Measurements from ENCODE around the gene PPP6R3.
"Not testable (repeated sequence)": the region's sequence is repeated elsewhere in the genome, so short reads cannot be mapped to it uniquely, and the experiment has no call there.

DNA sequence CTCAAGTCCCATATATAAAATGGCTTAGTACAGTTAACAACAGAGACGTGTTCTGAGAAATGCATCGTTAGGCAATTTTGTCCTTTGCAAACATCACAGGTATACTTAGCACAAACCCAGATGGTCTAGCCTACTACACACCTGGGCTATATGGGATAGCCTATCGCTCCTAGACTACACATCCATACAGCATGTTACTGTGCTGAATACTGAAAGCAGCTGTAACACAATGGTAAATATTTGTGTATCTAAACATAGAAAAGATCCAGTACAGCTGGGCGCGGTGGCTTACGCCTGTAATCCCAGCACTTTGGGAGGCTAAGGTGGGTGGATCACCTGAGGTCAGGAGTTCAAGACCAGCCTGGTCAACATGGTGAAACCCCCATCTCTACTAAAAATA, 2.2 kb upstream of the PPP6R3 start:
- TF ChIP-seq, protein P1, sequence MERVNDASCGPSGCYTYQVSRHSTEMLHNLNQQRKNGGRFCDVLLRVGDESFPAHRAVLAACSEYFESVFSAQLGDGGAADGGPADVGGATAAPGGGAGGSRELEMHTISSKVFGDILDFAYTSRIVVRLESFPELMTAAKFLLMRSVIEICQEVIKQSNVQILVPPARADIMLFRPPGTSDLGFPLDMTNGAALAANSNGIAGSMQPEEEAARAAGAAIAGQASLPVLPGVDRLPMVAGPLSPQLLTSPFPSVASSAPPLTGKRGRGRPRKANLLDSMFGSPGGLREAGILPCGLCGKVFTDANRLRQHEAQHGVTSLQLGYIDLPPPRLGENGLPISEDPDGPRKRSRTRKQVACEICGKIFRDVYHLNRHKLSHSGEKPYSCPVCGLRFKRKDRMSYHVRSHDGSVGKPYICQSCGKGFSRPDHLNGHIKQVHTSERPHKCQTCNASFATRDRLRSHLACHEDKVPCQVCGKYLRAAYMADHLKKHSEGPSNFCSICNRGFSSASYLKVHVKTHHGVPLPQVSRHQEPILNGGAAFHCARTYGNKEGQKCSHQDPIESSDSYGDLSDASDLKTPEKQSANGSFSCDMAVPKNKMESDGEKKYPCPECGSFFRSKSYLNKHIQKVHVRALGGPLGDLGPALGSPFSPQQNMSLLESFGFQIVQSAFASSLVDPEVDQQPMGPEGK (CRISPR knock-in tag; IDR thresholded peaks at IDR 0.05; ENCODE audit: borderline replicate concordance) = not testable (repeated sequence)
- TF ChIP-seq TOX (CRISPR knock-in tag; IDR thresholded peaks at IDR 0.05; ENCODE audit: borderline replicate concordance); SNAI2 (CRISPR knock-in tag; IDR thresholded peaks at IDR 0.05); ZC3H10 (CRISPR knock-in tag; IDR thresholded peaks at IDR 0.05); ZNF565 (CRISPR knock-in tag; conservative IDR thresholded peaks at IDR 0.05; ENCODE audit: low read depth); ZFP3 (CRISPR knock-in tag; IDR thresholded peaks at IDR 0.05); OSR1 (CRISPR knock-in tag; IDR thresholded peaks at IDR 0.05); TCF4 (CRISPR knock-in tag; IDR thresholded peaks at IDR 0.05; ENCODE audit: borderline replicate concordance); ZNF8 (CRISPR knock-in tag; IDR thresholded peaks at IDR 0.05); RARB (CRISPR knock-in tag; IDR thresholded peaks at IDR 0.05): not testable (repeated sequence)
- TF ChIP-seq, protein P2, sequence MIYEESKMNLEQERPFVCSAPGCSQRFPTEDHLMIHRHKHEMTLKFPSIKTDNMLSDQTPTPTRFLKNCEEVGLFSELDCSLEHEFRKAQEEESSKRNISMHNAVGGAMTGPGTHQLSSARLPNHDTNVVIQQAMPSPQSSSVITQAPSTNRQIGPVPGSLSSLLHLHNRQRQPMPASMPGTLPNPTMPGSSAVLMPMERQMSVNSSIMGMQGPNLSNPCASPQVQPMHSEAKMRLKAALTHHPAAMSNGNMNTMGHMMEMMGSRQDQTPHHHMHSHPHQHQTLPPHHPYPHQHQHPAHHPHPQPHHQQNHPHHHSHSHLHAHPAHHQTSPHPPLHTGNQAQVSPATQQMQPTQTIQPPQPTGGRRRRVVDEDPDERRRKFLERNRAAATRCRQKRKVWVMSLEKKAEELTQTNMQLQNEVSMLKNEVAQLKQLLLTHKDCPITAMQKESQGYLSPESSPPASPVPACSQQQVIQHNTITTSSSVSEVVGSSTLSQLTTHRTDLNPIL (CRISPR knock-in tag; IDR thresholded peaks at IDR 0.05; ENCODE audit: low read depth) = not testable (repeated sequence)
- TF ChIP-seq, protein P3, sequence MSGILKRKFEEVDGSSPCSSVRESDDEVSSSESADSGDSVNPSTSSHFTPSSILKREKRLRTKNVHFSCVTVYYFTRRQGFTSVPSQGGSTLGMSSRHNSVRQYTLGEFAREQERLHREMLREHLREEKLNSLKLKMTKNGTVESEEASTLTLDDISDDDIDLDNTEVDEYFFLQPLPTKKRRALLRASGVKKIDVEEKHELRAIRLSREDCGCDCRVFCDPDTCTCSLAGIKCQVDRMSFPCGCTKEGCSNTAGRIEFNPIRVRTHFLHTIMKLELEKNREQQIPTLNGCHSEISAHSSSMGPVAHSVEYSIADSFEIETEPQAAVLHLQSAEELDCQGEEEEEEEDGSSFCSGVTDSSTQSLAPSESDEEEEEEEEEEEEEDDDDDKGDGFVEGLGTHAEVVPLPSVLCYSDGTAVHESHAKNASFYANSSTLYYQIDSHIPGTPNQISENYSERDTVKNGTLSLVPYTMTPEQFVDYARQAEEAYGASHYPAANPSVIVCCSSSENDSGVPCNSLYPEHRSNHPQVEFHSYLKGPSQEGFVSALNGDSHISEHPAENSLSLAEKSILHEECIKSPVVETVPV (CRISPR knock-in tag; IDR thresholded peaks at IDR 0.05) = not testable (repeated sequence)
- TF ChIP-seq, protein P4, sequence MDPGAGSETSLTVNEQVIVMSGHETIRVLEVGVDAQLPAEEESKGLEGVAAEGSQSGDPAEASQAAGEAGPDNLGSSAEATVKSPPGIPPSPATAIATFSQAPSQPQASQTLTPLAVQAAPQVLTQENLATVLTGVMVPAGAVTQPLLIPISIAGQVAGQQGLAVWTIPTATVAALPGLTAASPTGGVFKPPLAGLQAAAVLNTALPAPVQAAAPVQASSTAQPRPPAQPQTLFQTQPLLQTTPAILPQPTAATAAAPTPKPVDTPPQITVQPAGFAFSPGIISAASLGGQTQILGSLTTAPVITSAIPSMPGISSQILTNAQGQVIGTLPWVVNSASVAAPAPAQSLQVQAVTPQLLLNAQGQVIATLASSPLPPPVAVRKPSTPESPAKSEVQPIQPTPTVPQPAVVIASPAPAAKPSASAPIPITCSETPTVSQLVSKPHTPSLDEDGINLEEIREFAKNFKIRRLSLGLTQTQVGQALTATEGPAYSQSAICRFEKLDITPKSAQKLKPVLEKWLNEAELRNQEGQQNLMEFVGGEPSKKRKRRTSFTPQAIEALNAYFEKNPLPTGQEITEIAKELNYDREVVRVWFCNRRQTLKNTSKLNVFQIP (CRISPR knock-in tag; IDR thresholded peaks at IDR 0.05; ENCODE audit: borderline replicate concordance, low read depth) = not testable (repeated sequence)
